ENCODE measurements around the gene CCNG2. TPM values are rescaled to one million over a fixed set of nuclear protein-coding genes. Genes with fewer than 3 reads are reported as not detected.
"Not testable (repeated sequence)": the region's sequence is repeated elsewhere in the genome, so short reads cannot be mapped to it uniquely, and the experiment has no call there.

The CCNG2 gene
- total RNA-seq, 4 donors from 2014 or later = 24.7 to 41.8 (median 29.2) TPM

DNA sequence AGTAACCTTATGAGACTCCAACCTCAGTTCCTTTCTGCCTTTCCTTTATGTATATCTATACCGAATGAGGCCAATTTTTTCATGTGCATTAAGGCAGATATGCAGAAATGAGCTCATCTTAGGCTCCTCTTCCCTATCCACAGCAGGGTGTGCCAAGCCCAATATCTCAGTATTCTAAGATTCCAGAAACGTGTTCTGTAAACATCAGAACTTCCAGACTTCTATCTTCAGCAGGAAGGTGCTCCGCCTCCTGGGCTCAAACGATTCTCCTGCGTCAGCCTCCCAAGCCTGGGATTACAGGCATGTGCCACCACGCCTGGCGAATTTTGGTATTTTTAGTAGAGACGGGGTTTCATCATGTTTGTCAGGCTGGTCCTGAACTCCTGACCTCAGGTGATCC, 31.0 kb upstream of the CCNG2 start:
- WGBS, 2 donors = 74 to 84% methylated on average over 8 of the region's 8 CpGs
- H3K36me3 ChIP-seq = no peaks in the 10 kb centered on the region
- no peak for TF ChIP-seq CTCF (IDR thresholded peaks at IDR 0.05)
- TF ChIP-seq POLR2A (IDR thresholded peaks at IDR 0.05) = no peak
- no peak for DNase-seq
- intact Hi-C loops (cut with DNase I) = no loop called here
- no peaks in the 10 kb centered on the region for H3K4me1 ChIP-seq
- no peak overlapping the region for H3K4me3 ChIP-seq (replicated peaks in 1 of 3)
- H3K27me3 ChIP-seq = no peaks in the 10 kb centered on the region
- H3K27ac ChIP-seq = no peak overlapping the region
- no peaks in the 10 kb centered on the region for H3K9me3 ChIP-seq

GRCh38 chr4:77126809-77127208, 30.2 kb upstream of the CCNG2 start:
- H3K36me3 ChIP-seq = no peaks in the 10 kb centered on the region
- no peaks in the 10 kb centered on the region for H3K9me3 ChIP-seq
- H3K4me3 ChIP-seq (replicated peaks in 1 of 3) = no peak overlapping the region
- WGBS, 2 donors = 86 to 91% methylated on average over 2 of the region's 2 CpGs
- DNase-seq = no peak
- H3K4me1 ChIP-seq = no peaks in the 10 kb centered on the region
- no peak for TF ChIP-seq CTCF (IDR thresholded peaks at IDR 0.05)
- H3K27ac ChIP-seq = no peak overlapping the region
- no peaks in the 10 kb centered on the region for H3K27me3 ChIP-seq
- intact Hi-C loops (cut with DNase I) = no loop called here

- intact Hi-C loops (cut with DNase I) = no loop called here
- no peak overlapping the region for H3K27ac ChIP-seq
These were observed 29.8 kb upstream of the CCNG2 start for GRCh38 chr4:77127215-77127614.

GRCh38 chr4:77127837-77128621, 29.0 kb upstream of the CCNG2 start:
- WGBS, 2 donors = 66 to 73% methylated on average over 11 of the region's 11 CpGs
- Histone ChIP-seq H3K27ac (no peak overlapping the region), H3K36me3 (no peaks in the 10 kb centered on the region), H3K4me1 (no peaks in the 10 kb centered on the region), H3K9me3 (no peaks in the 10 kb centered on the region), H3K4me3 (replicated peaks in 1 of 3) (no peak overlapping the region), H3K27me3 (no peaks in the 10 kb centered on the region)
- DNase-seq = no peak
- intact Hi-C loops (cut with DNase I) = no loop called here
- no peak for TF ChIP-seq CTCF (IDR thresholded peaks at IDR 0.05)
- no peak for TF ChIP-seq POLR2A (IDR thresholded peaks at IDR 0.05)

More at GRCh38 chr4:77127215-77127614, 29.8 kb upstream of the CCNG2 start:
- WGBS, 2 donors = 86% methylated on average over 2 of the region's 2 CpGs
- Histone ChIP-seq H3K9me3 (no peaks in the 10 kb centered on the region), H3K36me3 (no peaks in the 10 kb centered on the region), H3K27me3 (no peaks in the 10 kb centered on the region), H3K4me1 (no peaks in the 10 kb centered on the region), H3K4me3 (replicated peaks in 1 of 3) (no peak overlapping the region)
- no peak for DNase-seq
- TF ChIP-seq CTCF (IDR thresholded peaks at IDR 0.05) (no peak), POLR2A (IDR thresholded peaks at IDR 0.05) (no peak)

DNA sequence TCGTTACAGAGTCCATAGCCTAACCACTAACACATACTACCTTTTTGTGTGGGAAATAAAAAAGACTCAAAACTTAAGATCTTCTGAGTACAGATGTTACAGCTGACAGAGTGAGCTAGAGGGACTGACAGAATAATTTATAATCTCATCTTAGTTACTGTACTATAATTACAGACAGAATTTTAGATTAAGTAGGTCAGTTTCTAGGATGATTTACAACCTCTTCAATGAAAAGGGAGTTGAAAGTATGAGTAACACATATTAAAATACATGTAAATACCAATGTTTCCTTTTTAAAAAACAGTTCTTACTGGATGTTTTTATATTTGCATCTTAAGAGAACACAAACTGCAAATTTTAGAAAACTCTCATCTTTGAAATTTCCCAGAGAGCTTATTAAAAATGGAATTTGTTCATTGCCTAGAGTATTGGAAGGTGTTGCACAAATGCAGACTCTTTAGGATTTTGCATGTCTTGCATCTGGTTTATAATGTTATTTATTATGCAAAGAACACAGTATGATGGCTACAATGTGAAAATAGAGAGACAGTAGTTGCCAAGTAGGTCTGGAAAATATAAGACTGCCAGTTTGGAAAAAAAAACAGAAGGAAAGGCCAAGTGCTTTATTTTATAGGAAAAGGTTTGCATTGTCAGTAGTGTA, 24.2 kb upstream of the CCNG2 start:
- H3K27me3 ChIP-seq = no peaks in the 10 kb centered on the region
- intact Hi-C loops (cut with DNase I) = no loop called here
- H3K9me3 ChIP-seq = no peaks in the 10 kb centered on the region
- no peak overlapping the region for H3K4me3 ChIP-seq (replicated peaks in 1 of 3)
- no peaks in the 10 kb centered on the region for H3K4me1 ChIP-seq
- no peak for TF ChIP-seq CTCF (IDR thresholded peaks at IDR 0.05)
- no peak for TF ChIP-seq POLR2A (IDR thresholded peaks at IDR 0.05)
- H3K36me3 ChIP-seq = no peaks in the 10 kb centered on the region
- no peak for DNase-seq
- WGBS, 2 donors = 81 to 91% methylated on average over 1 of the region's 1 CpG
- no peak overlapping the region for H3K27ac ChIP-seq

GRCh38 chr4:77137448-77137847, 19.6 kb upstream of the CCNG2 start:
- WGBS, 2 donors = 56 to 73% methylated on average over 6 of the region's 6 CpGs
- H3K4me3 ChIP-seq (replicated peaks in 1 of 3); H3K27me3 ChIP-seq; intact Hi-C loops (cut with DNase I); H3K36me3 ChIP-seq; H3K4me1 ChIP-seq; DNase-seq; H3K9me3 ChIP-seq; H3K27ac ChIP-seq: not testable (repeated sequence)

Measured in thyroid gland (tissue), 4 donors.